Stimulated activated CD4-positive, alpha-beta T cell treated with anti-CD3 and anti-CD28 coated beads, Interleukin-1b, Interleukin-23, amount 100 ng/mL, for 24 hours (primary cell): ENCODE data around the gene KCNMA1.

Experiments
- DNase-seq, 4 experiments: peaks; one replicate each; pipeline ENCODE4 v3.0.0-alpha.2; 2020; ENCODE audit warnings: low read depth in 4 of 4, low spot score in 1 of 4

The KCNMA1 gene

GRCh38 chr10:77458986-77459590 is 178.5 kb downstream of the KCNMA1 start:
- no peak for DNase-seq

GRCh38 chr10:77457721-77458120 is 179.9 kb downstream of the KCNMA1 start:
- DNase-seq = no peak

- no peak for DNase-seq
Measured at GRCh38 chr10:77457266-77457665, 180.3 kb downstream of the KCNMA1 start.

- DNase-seq = no peak
Measured at GRCh38 chr10:77456414-77456813, 181.2 kb downstream of the KCNMA1 start.

GRCh38 chr10:77455561-77455960 is 182.0 kb downstream of the KCNMA1 start:
- no peak for DNase-seq

- no peak for DNase-seq
Measured at GRCh38 chr10:77452952-77453564, 184.6 kb downstream of the KCNMA1 start.

- no peak for DNase-seq
Measured at GRCh38 chr10:77451886-77452285, 185.7 kb downstream of the KCNMA1 start.

GRCh38 chr10:77448226-77448625 is 189.4 kb downstream of the KCNMA1 start:
- DNase-seq = no peak

- DNase-seq = no peak
Measured at GRCh38 chr10:77446700-77447099, 190.9 kb downstream of the KCNMA1 start.

GRCh38 chr10:77445547-77445946 is 192.1 kb downstream of the KCNMA1 start:
- no peak for DNase-seq

GRCh38 chr10:77444041-77444440 is 193.6 kb downstream of the KCNMA1 start:
- no peak for DNase-seq

GRCh38 chr10:77442699-77443189 is 194.9 kb downstream of the KCNMA1 start:
- no peak for DNase-seq

GRCh38 chr10:77441353-77442166 is 196.0 kb downstream of the KCNMA1 start:
- no peak for DNase-seq

- no peak for DNase-seq
Measured at GRCh38 chr10:77436257-77436975, 201.2 kb downstream of the KCNMA1 start.

GRCh38 chr10:77433546-77433945 is 204.1 kb downstream of the KCNMA1 start:
- no peak for DNase-seq

GRCh38 chr10:77431980-77432797 is 205.4 kb downstream of the KCNMA1 start:
- DNase-seq = no peak

GRCh38 chr10:77431209-77431611 is 206.4 kb downstream of the KCNMA1 start:
- no peak for DNase-seq

GRCh38 chr10:77430530-77430929 is 207.1 kb downstream of the KCNMA1 start:
- DNase-seq = no peak

- no peak for DNase-seq
Measured at GRCh38 chr10:77428691-77429395, 208.8 kb downstream of the KCNMA1 start.

- DNase-seq = no peak
Measured at GRCh38 chr10:77424257-77424656, 213.4 kb downstream of the KCNMA1 start.
